ENCODE measurements around the gene TLCD1.

Gene TLCD1

GRCh38 chr17:28744972-28745785 lies 19.1 kb upstream of the TLCD1 start (continued):
- TF ChIP-seq GFI1B (tag by site-specific recombination; IDR thresholded peaks at IDR 0.05), result 0 out of 2 replicates have a peak, but pooled peaks have one; percentile 58
- TF ChIP-seq GLIS2 (tag by site-specific recombination; IDR thresholded peaks at IDR 0.05), result peak; percentile 48
- 0 out of 2 replicates have a peak, but pooled peaks have one; percentile 7 for TF ChIP-seq ZNF423 (tag by site-specific recombination; IDR thresholded peaks at IDR 0.05)
- peak; percentile 16; the same call in 1 of the 2 replicates for TF ChIP-seq ZNF394 (tag by site-specific recombination; IDR thresholded peaks at IDR 0.05; ENCODE audit: borderline replicate concordance)
- 0 out of 2 replicates have a peak, but pooled peaks have one; percentile 50 for TF ChIP-seq ZNF16 (tag by site-specific recombination; IDR thresholded peaks at IDR 0.05; ENCODE audit: low read depth)
- no peak for TF ChIP-seq WT1 (tag by site-specific recombination; IDR thresholded peaks at IDR 0.05)
- TF ChIP-seq PATZ1 (tag by site-specific recombination; IDR thresholded peaks at IDR 0.05), result peak; percentile 90
- peak; percentile 25 for TF ChIP-seq OSR2 (tag by site-specific recombination; IDR thresholded peaks at IDR 0.05)
- TF ChIP-seq ZNF341 (tag by site-specific recombination; IDR thresholded peaks at IDR 0.05; ENCODE audit: low read depth), result peak; percentile 33
- no peak for TF ChIP-seq ZNF433 (tag by site-specific recombination; IDR thresholded peaks at IDR 0.05; ENCODE audit: low read depth)
- TF ChIP-seq ZNF398 (tag by site-specific recombination; IDR thresholded peaks at IDR 0.05), result peak; percentile 88
- TF ChIP-seq ZNF48 (tag by site-specific recombination; IDR thresholded peaks at IDR 0.05), result no peak
- peak; percentile 53 for TF ChIP-seq ZNF366 (tag by site-specific recombination; conservative IDR thresholded peaks at IDR 0.05)

- Histone ChIP-seq H3K36me3 (ENCODE audit: control insufficient read depth in 2 of 2, insufficient read depth in 1 of 2, low read length in 2 of 2) (peaks cover 3 to 59% of the 10 kb centered on the region in 2 experiments; a peak in 2 of 3 replicates), H3K4me1 (ENCODE audit: control insufficient read depth, insufficient read depth, low read length) (peaks cover 11% of the 10 kb centered on the region; the same call in 1 of the 2 replicates), H3K27ac (ENCODE audit: extremely low read depth, low read depth, low read length) (peak overlapping the region; percentile 94), H3K9me3 (ENCODE audit: control insufficient read depth, insufficient read depth, low read depth, low read length) (no peaks in the 10 kb centered on the region), H3K4me3 (ENCODE audit: low read depth, low read length) (peak overlapping the region; percentile 69)
- POLR2A ChIA-PET, result interaction anchor here (0.6 to 14.1 kb wide), 16 partner anchors 9 to 207 kb away, joined by 3 to 448 read pairs (median 4); partner anchors contain the start of genes FAM222B, NEK8, PHF12 and RPL23A
- CTCF ChIA-PET, result interaction anchor here (0.6 to 16.7 kb wide), 5 partner anchors 19 to 174 kb away, joined by 3 to 445 read pairs (median 6); partner anchors contain the start of genes NEK8, RPL23A and TLCD1
- no peak for TF ChIP-seq ZNF544 (tag by site-specific recombination; IDR thresholded peaks at IDR 0.05)
- TF ChIP-seq ZNF76 (tag by site-specific recombination; IDR thresholded peaks at IDR 0.05; ENCODE audit: borderline replicate concordance, low read depth), result 0 out of 2 replicates have a peak, but pooled peaks have one; percentile 52
- TF ChIP-seq ZNF792 (tag by site-specific recombination; IDR thresholded peaks at IDR 0.05), result no peak
- TF ChIP-seq ZNF549 (tag by site-specific recombination; IDR thresholded peaks at IDR 0.05), result no peak
- TF ChIP-seq ZBTB8A (tag by site-specific recombination; IDR thresholded peaks at IDR 0.05), result peak; percentile 21; the same call in 1 of the 2 replicates
- TF ChIP-seq ZNF596 (tag by site-specific recombination; IDR thresholded peaks at IDR 0.05), result no peak
- peak; percentile 82 for TF ChIP-seq KLF17 (tag by site-specific recombination; IDR thresholded peaks at IDR 0.05)
- peak; percentile 71 for TF ChIP-seq PATZ1 (tag by site-specific recombination; IDR thresholded peaks at IDR 0.05)
- TF ChIP-seq ZNF777 (tag by site-specific recombination; IDR thresholded peaks at IDR 0.05; ENCODE audit: borderline replicate concordance), result no peak
- TF ChIP-seq ZSCAN30 (tag by site-specific recombination; IDR thresholded peaks at IDR 0.05), result peak; percentile 32; the same call in 1 of the 2 replicates
- TF ChIP-seq ZNF701 (tag by site-specific recombination; IDR thresholded peaks at IDR 0.05), result no peak
- no peak for TF ChIP-seq ZNF670 (tag by site-specific recombination; IDR thresholded peaks at IDR 0.05; ENCODE audit: low read depth)
- TF ChIP-seq ZSCAN23 (tag by site-specific recombination; IDR thresholded peaks at IDR 0.05), result no peak
These were observed 18.3 kb upstream of the TLCD1 start for GRCh38 chr17:28744104-28744971.
